ENCODE results near the gene NIPAL1. TPM values are rescaled to one million over a fixed set of nuclear protein-coding genes. Genes with fewer than 3 reads are reported as not detected.

Gene NIPAL1
- polyA plus RNA-seq, 3 donors, result 0.13 to 0.22 TPM; not detected in 1

DNA sequence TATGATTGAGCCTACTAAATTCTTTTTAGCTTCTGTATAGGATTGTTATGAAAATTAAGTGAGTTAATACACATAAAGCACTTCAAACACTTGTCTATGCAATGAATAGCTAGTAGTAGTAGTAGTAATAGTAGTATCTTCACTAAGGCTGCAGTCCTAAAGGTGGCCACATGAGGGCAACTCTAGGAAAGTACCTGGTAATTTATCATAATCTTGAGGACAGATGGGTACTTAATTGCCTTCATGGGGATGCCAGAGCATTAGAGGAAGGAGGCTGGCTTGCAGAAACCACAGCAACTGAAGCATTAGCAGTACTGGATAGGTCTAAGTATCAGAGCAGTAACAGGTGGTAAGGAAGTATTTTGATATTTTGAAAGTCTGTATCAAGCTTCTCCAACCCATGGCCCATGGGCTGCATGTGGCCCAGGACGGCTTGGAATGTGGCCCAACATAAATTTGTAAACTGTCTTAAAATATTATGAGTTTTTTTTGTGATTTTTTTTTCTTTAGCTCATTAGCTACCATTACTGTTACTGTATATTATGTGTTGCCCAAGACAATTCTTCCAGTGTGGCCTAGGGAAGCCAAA, 17.3 kb downstream of the NIPAL1 start:
- H3K27ac ChIP-seq (ENCODE audit: low read depth in 1 of 2, low read length in 2 of 2), result no peak overlapping the region
- H3K36me3 Mint-ChIP-seq, result no peaks in the 10 kb centered on the region
- H3K4me1 ChIP-seq (ENCODE audit: control insufficient read depth in 1 of 2, insufficient read depth in 2 of 2, low read length in 2 of 2), result peaks cover 18 to 27% of the 10 kb centered on the region in 2 donors
- H3K4me2 ChIP-seq (replicated peaks; ENCODE audit: extremely low read depth, low read length, poor library complexity, severe bottlenecking), result no peak overlapping the region
- TF ChIP-seq, protein P1, sequence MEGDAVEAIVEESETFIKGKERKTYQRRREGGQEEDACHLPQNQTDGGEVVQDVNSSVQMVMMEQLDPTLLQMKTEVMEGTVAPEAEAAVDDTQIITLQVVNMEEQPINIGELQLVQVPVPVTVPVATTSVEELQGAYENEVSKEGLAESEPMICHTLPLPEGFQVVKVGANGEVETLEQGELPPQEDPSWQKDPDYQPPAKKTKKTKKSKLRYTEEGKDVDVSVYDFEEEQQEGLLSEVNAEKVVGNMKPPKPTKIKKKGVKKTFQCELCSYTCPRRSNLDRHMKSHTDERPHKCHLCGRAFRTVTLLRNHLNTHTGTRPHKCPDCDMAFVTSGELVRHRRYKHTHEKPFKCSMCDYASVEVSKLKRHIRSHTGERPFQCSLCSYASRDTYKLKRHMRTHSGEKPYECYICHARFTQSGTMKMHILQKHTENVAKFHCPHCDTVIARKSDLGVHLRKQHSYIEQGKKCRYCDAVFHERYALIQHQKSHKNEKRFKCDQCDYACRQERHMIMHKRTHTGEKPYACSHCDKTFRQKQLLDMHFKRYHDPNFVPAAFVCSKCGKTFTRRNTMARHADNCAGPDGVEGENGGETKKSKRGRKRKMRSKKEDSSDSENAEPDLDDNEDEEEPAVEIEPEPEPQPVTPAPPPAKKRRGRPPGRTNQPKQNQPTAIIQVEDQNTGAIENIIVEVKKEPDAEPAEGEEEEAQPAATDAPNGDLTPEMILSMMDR (IDR thresholded peaks at IDR 0.05), result peak; percentile 84
- intact Hi-C loops (cut with micrococcal nuclease), result loop anchor here in 1 of 2 donors (2.0 to 10.0 kb wide), 2 partner anchors 53 to 549 kb away; partner anchors contain the start of gene ATP10D
- no CpG with 5 or more reads among the region's 1 CpG for WGBS (ENCODE audit: insufficient coverage)
- H3K27me3 ChIP-seq (ENCODE audit: control insufficient read depth in 2 of 2, insufficient read depth in 2 of 2, low read length in 2 of 2), result no peaks in the 10 kb centered on the region
- H3K4me1 Mint-ChIP-seq, result peaks cover 25% of the 10 kb centered on the region
- H3K9ac ChIP-seq (ENCODE audit: insufficient read depth, low read length, poor library complexity, severe bottlenecking), result no peak overlapping the region
- no peak overlapping the region for H3K27ac Mint-ChIP-seq
- no peaks in the 10 kb centered on the region for H3K79me2 ChIP-seq (ENCODE audit: insufficient read depth, low read length)
- DNase-seq, result peak; percentile 38 to 74 (median 65)
- H3K9me3 ChIP-seq (replicated peaks in 1 of 2; ENCODE audit: control insufficient read depth in 1 of 2, insufficient read depth in 1 of 2, low read length in 2 of 2), result no peaks in the 10 kb centered on the region
- no peak overlapping the region for H2AFZ ChIP-seq (ENCODE audit: insufficient read depth, low read depth, low read length, poor library complexity, severe bottlenecking)
- H3K4me3 Mint-ChIP-seq, result no peak overlapping the region
- H3K4me3 ChIP-seq (replicated peaks in 1 of 3; ENCODE audit: low read depth in 2 of 3, low read length in 3 of 3), result no peak overlapping the region
- no peaks in the 10 kb centered on the region for H3K9me3 Mint-ChIP-seq
- no peaks in the 10 kb centered on the region for H4K20me1 ChIP-seq (ENCODE audit: insufficient read depth, low read length)
- H3K36me3 ChIP-seq (replicated peaks in 1 of 2; ENCODE audit: control insufficient read depth in 1 of 2, insufficient read depth in 2 of 2, low read length in 2 of 2), result no peaks in the 10 kb centered on the region
- peaks cover 0 to 2% (median 1%) of the 10 kb centered on the region in 3 donors for H3K27me3 Mint-ChIP-seq (ENCODE audit: low read depth in 3 of 3)

DNA sequence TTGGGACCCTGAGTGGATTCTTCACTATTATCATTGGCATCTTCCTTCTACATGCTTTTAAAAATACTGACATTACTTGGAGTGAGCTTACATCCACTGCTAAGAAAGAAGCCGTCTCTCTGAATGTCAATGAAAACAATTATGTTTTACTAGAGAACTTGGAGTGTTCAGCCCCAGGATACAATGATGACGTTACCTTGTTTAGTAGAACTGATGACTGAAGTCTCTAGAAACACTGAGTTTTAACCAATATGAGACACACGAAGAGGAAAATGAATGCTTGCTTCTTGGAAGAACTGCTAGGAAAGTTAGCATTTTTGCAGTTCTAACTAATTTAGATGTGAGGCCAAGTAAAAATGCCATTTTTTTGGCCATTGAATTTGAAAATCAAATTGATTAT, 19.4 kb downstream of the NIPAL1 start:
- no peak for DNase-seq

More for the DNA sequence above, 19.4 kb downstream of the NIPAL1 start:
- peaks cover 18 to 27% of the 10 kb centered on the region in 2 donors for H3K4me1 ChIP-seq (ENCODE audit: control insufficient read depth in 1 of 2, insufficient read depth in 2 of 2, low read length in 2 of 2)
- WGBS (ENCODE audit: insufficient coverage), result 100% methylated on average over 2 of the region's 3 CpGs
- H3K4me2 ChIP-seq (replicated peaks; ENCODE audit: extremely low read depth, low read length, poor library complexity, severe bottlenecking), result no peak overlapping the region
- Mint-ChIP-seq H3K9me3 (no peaks in the 10 kb centered on the region), H3K27me3 (ENCODE audit: low read depth in 3 of 3) (peaks cover 0 to 3% (median 1%) of the 10 kb centered on the region in 3 donors), H3K27ac (peak overlapping the region in 3 of 7 donors; percentile 84 to 91 (median 89)), H3K36me3 (no peaks in the 10 kb centered on the region), H3K4me3 (no peak overlapping the region), H3K4me1 (peaks cover 25% of the 10 kb centered on the region)
- peak overlapping the region in 1 of 2 donors; percentile 85 for H3K27ac ChIP-seq (ENCODE audit: low read depth in 1 of 2, low read length in 2 of 2)
- H4K20me1 ChIP-seq (ENCODE audit: insufficient read depth, low read length), result no peaks in the 10 kb centered on the region
- no peaks in the 10 kb centered on the region for H3K36me3 ChIP-seq (replicated peaks in 1 of 2; ENCODE audit: control insufficient read depth in 1 of 2, insufficient read depth in 2 of 2, low read length in 2 of 2)
- H3K9ac ChIP-seq (ENCODE audit: insufficient read depth, low read length, poor library complexity, severe bottlenecking), result no peak overlapping the region
- no peak overlapping the region for H2AFZ ChIP-seq (ENCODE audit: insufficient read depth, low read depth, low read length, poor library complexity, severe bottlenecking)
- intact Hi-C loops (cut with micrococcal nuclease), result loop anchor here (5.0 to 10.0 kb wide), 2 partner anchors 51 to 551 kb away; partner anchors contain the start of gene ATP10D (in 1 of the 2)
- no peaks in the 10 kb centered on the region for H3K27me3 ChIP-seq (ENCODE audit: control insufficient read depth in 2 of 2, insufficient read depth in 2 of 2, low read length in 2 of 2)
- TF ChIP-seq, protein P1 (IDR thresholded peaks at IDR 0.05), result no peak
- H3K9me3 ChIP-seq (replicated peaks in 1 of 2; ENCODE audit: control insufficient read depth in 1 of 2, insufficient read depth in 1 of 2, low read length in 2 of 2), result no peaks in the 10 kb centered on the region
- H3K79me2 ChIP-seq (ENCODE audit: insufficient read depth, low read length), result no peaks in the 10 kb centered on the region
- H3K4me3 ChIP-seq (replicated peaks in 1 of 3; ENCODE audit: low read depth in 2 of 3, low read length in 3 of 3), result no peak overlapping the region
